ENCODE results near the gene SYCE3.

DNA sequence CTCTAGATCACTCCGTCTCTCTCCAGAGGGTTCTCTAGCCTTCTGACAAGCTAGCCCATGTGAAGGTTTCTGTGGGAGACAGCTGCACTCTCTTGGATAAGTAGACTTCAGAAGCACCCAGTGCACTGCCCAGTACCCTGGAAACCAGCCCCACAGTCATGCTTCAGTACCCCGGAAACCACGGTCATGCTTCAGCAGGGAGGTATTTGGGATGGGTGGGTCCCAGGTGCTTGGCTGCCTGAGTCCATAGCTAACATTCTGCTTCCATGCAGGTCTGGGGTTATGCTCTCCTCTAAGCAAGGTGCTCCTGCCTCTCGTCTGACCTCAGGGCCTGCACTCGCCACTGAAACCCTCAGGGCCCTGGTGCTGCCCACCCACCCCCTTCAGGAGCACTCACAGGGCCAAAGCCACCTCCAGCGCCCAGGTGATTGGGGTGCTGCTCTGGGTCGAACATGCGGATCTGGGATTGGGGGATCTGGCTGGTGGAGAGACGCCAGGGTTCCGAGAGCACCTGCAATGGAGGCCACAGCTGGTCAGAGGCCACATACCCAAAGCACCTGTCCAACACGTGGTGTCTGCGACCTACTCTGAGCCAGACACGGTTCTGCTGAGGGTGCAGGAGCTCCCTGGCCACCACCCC, 7.3 kb upstream of the SYCE3 start:
- TF ChIP-seq IKZF3 (tag by site-specific recombination; IDR thresholded peaks at IDR 0.05) (no peak), ZBTB8A (tag by site-specific recombination; IDR thresholded peaks at IDR 0.05) (no peak), PRDM1 (tag by site-specific recombination; IDR thresholded peaks at IDR 0.05) (no peak), KLF7 (tag by site-specific recombination; IDR thresholded peaks at IDR 0.05; ENCODE audit: borderline replicate concordance) (no peak), ZNF335 (tag by site-specific recombination; conservative IDR thresholded peaks at IDR 0.05) (no peak), ZNF777 (tag by site-specific recombination; IDR thresholded peaks at IDR 0.05; ENCODE audit: borderline replicate concordance) (no peak), ZFP37 (tag by site-specific recombination; IDR thresholded peaks at IDR 0.05) (no peak)
- TF ChIP-seq, protein P1, sequence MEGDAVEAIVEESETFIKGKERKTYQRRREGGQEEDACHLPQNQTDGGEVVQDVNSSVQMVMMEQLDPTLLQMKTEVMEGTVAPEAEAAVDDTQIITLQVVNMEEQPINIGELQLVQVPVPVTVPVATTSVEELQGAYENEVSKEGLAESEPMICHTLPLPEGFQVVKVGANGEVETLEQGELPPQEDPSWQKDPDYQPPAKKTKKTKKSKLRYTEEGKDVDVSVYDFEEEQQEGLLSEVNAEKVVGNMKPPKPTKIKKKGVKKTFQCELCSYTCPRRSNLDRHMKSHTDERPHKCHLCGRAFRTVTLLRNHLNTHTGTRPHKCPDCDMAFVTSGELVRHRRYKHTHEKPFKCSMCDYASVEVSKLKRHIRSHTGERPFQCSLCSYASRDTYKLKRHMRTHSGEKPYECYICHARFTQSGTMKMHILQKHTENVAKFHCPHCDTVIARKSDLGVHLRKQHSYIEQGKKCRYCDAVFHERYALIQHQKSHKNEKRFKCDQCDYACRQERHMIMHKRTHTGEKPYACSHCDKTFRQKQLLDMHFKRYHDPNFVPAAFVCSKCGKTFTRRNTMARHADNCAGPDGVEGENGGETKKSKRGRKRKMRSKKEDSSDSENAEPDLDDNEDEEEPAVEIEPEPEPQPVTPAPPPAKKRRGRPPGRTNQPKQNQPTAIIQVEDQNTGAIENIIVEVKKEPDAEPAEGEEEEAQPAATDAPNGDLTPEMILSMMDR (tag by site-specific recombination; IDR thresholded peaks at IDR 0.05): no peak
- TF ChIP-seq, protein P2, sequence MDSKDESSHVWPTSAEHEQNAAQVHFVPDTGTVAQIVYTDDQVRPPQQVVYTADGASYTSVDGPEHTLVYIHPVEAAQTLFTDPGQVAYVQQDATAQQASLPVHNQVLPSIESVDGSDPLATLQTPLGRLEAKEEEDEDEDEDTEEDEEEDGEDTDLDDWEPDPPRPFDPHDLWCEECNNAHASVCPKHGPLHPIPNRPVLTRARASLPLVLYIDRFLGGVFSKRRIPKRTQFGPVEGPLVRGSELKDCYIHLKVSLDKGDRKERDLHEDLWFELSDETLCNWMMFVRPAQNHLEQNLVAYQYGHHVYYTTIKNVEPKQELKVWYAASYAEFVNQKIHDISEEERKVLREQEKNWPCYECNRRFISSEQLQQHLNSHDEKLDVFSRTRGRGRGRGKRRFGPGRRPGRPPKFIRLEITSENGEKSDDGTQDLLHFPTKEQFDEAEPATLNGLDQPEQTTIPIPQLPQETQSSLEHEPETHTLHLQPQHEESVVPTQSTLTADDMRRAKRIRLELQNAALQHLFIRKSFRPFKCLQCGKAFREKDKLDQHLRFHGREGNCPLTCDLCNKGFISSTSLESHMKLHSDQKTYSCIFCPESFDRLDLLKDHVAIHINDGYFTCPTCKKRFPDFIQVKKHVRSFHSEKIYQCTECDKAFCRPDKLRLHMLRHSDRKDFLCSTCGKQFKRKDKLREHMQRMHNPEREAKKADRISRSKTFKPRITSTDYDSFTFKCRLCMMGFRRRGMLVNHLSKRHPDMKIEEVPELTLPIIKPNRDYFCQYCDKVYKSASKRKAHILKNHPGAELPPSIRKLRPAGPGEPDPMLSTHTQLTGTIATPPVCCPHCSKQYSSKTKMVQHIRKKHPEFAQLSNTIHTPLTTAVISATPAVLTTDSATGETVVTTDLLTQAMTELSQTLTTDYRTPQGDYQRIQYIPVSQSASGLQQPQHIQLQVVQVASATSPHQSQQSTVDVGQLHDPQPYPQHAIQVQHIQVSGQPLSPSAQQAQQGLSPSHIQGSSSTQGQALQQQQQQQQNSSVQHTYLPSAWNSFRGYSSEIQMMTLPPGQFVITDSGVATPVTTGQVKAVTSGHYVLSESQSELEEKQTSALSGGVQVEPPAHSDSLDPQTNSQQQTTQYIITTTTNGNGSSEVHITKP (tag by site-specific recombination; IDR thresholded peaks at IDR 0.05): no peak
- TF ChIP-seq, protein P3, sequence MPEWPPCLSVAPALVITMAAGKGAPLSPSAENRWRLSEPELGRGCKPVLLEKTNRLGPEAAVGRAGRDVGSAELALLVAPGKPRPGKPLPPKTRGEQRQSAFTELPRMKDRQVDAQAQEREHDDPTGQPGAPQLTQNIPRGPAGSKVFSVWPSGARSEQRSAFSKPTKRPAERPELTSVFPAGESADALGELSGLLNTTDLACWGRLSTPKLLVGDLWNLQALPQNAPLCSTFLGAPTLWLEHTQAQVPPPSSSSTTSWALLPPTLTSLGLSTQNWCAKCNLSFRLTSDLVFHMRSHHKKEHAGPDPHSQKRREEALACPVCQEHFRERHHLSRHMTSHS (tag by site-specific recombination; IDR thresholded peaks at IDR 0.05): no peak
- TF ChIP-seq, protein P4, sequence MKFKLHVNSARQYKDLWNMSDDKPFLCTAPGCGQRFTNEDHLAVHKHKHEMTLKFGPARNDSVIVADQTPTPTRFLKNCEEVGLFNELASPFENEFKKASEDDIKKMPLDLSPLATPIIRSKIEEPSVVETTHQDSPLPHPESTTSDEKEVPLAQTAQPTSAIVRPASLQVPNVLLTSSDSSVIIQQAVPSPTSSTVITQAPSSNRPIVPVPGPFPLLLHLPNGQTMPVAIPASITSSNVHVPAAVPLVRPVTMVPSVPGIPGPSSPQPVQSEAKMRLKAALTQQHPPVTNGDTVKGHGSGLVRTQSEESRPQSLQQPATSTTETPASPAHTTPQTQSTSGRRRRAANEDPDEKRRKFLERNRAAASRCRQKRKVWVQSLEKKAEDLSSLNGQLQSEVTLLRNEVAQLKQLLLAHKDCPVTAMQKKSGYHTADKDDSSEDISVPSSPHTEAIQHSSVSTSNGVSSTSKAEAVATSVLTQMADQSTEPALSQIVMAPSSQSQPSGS (tag by site-specific recombination; IDR thresholded peaks at IDR 0.05; ENCODE audit: low read depth): no peak
